ENCODE measurements around the gene ACTG2.

- TF ChIP-seq CTCF (IDR thresholded peaks at IDR 0.05): no peak
- no peak for TF ChIP-seq POLR2A (IDR thresholded peaks at IDR 0.05)
- TF ChIP-seq EP300 (IDR thresholded peaks at IDR 0.05): no peak
Observed at GRCh38 chr2:73894475-73894850, 1.7 kb downstream of the ACTG2 start.

All from gastroesophageal sphincter (tissue), 3 donors.